NCI-H69 (cell line): ENCODE measurements around the gene AHNAK2.
"Not testable (repeated sequence)": the region's sequence is repeated elsewhere in the genome, so short reads cannot be mapped to it uniquely, and the experiment has no call there.

Experiments
- DNase-seq: peaks from one replicate; lab custom pipeline; 2025; lab: John Stamatoyannopoulos, UW

Gene AHNAK2

GRCh38 chr14:104898870-104899510 is 79.2 kb downstream of the AHNAK2 start:
- no peak for DNase-seq

GRCh38 chr14:104898195-104898558 is 80.0 kb downstream of the AHNAK2 start:
- no peak for DNase-seq

GRCh38 chr14:104897330-104898194 is 80.6 kb downstream of the AHNAK2 start:
- DNase-seq = no peak

GRCh38 chr14:104895786-104896661 is 82.2 kb downstream of the AHNAK2 start:
- DNase-seq = peak; percentile 94

GRCh38 chr14:104895207-104895785 is 82.9 kb downstream of the AHNAK2 start:
- no peak for DNase-seq

- DNase-seq = no peak
Observed at GRCh38 chr14:104894331-104895206, 83.6 kb downstream of the AHNAK2 start.

GRCh38 chr14:104893435-104894207 is 84.6 kb downstream of the AHNAK2 start:
- peak; percentile 43 for DNase-seq

GRCh38 chr14:104892531-104893434 is 85.4 kb downstream of the AHNAK2 start:
- peak; percentile 33 for DNase-seq

GRCh38 chr14:104891664-104892530 is 86.3 kb downstream of the AHNAK2 start:
- no peak for DNase-seq

GRCh38 chr14:104891121-104891551 is 87.0 kb downstream of the AHNAK2 start:
- DNase-seq = no peak

- DNase-seq = not testable (repeated sequence)
Observed at GRCh38 chr14:104890292-104890691, 87.9 kb downstream of the AHNAK2 start.

GRCh38 chr14:104889375-104889757 is 88.8 kb downstream of the AHNAK2 start:
- DNase-seq = no peak

GRCh38 chr14:104888489-104889374 is 89.4 kb downstream of the AHNAK2 start:
- no peak for DNase-seq

GRCh38 chr14:104887623-104888488 is 90.3 kb downstream of the AHNAK2 start:
- DNase-seq = no peak
